Activated CD8-positive, alpha-beta memory T cell treated with anti-CD3 and anti-CD28 coated beads for 48 hours (primary cell): ENCODE measurements around the gene THRSP.
"Not testable (repeated sequence)": the region's sequence is repeated elsewhere in the genome, so short reads cannot be mapped to it uniquely, and the experiment has no call there.

Experiments used
- DNase-seq, 3 experiments: peaks; one replicate each; pipeline ENCODE4 v3.0.0-alpha.2; 2020; ENCODE audit warnings: low read depth in 2 of 3, low spot score in 2 of 3

The THRSP gene, protein sequence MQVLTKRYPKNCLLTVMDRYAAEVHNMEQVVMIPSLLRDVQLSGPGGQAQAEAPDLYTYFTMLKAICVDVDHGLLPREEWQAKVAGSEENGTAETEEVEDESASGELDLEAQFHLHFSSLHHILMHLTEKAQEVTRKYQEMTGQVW

DNA sequence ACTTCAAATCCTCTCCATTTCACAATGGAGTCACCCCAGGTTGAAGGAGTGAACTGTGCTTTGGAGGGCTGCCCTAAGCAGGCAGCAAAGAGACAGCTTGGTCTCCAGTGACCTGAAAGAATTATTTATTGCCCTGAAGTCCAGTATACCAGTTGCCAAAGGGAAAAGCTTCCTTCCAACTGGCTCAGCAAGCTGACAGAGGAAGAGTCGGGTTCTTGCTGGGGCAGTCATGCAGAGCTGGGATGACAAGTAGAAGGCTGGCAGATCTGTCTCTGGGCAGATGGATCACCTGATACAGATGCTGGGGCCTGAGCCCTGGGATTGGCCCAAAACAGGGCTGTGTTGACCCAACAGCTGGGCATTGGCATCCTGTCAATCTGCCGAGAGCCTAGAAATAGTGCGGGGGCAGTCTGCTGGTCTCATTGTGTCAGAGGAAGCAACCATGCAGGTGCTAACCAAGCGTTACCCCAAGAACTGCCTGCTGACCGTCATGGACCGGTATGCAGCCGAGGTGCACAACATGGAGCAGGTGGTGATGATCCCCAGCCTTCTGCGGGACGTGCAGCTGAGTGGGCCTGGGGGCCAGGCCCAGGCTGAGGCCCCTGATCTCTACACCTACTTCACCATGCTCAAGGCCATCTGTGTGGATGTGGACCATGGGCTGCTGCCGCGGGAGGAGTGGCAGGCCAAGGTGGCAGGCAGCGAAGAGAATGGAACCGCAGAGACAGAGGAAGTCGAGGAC, at the start of gene THRSP:
TSS of gene THRSP (plus strand) at position 422 of the 742 bp plus-strand sequence. CDS start at position 443, 21 bp downstream.
- no peak for DNase-seq

DNA sequence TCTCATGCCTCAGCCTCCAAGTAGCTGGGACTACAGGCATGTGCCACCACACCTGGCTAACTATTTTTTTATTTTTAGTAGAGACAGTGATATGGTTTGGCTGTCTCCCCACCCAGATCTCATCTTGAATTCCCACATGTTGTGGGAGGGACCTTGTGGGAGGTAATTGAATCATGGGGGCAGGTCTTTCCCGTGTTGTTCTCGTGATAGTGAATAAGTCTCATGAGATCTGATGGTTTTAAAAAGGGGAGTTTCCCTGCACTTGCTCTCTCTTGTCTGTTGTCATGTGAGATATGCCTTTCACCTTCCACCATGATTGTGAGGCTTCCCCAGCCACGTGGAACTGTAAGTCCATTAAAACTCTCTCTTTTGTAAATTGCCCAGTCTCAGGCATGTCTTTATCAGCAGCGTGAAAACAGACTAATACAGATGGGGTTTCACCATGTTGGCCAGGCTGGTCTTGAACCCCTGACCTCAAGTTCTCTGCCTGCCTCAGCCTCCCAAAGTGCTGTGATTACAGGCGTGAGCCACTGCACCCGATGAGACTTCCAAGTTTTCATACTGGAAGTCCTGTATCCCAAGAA, 48.6 kb upstream of the THRSP start:
- DNase-seq: not testable (repeated sequence)

DNA sequence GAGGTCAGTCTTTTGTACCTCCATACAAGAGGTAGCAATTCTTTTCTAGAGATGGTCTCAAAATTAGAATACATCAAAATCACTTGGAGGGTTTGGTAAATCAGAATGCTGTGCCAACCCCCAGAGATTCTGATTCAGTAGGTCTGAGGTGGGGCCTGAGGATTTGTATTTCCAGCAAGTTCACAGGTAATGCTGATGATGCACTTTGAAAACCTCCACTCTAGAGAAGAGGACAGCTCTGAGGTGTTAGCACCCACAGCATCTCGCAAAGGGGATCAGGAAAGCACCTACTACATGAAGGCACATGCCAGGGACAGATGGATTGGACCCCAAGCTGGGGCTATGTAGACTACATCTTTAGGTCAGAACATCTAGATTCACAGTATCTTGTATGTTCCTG, 47.8 kb upstream of the THRSP start:
- DNase-seq: no peak

DNA sequence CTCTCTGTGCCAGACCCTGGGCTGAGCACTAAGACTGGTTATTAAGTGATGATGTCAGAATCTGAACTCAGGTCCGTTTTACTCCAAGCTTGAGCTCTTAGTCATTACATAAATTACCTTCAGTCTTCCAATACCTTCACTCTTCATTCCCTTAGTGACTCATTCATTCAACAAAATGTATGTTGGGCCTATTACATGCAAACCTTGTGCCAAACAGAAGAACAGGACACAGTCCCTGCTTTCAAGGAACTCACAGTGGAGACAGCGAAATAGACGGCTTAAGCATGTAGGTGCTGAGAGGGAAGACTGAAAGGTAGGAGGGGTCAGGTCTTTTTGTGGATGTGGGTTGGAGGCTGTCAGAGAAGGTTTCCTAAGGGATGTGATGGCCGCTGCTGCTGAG, 43.9 kb upstream of the THRSP start:
- DNase-seq: no peak

DNA sequence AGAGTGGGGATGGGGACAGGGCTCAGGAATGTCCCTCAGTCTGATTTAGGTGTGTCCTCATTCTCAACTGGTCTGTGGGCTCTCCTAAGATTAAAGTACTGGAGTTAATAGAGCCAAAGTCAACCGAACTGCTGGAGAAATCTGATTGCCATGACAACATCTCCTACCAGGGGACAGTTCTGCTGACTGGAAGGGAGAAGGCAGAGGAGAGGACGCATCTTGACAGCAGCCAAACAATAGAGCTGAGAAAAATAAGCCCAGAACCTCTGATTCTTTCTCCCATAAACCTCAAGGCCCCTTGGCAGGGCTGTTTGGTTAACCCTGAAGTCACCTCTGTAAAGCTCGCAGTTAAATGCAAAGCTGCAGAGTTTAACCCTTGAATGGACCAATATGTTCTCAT, 43.4 kb upstream of the THRSP start:
- no peak for DNase-seq

DNA sequence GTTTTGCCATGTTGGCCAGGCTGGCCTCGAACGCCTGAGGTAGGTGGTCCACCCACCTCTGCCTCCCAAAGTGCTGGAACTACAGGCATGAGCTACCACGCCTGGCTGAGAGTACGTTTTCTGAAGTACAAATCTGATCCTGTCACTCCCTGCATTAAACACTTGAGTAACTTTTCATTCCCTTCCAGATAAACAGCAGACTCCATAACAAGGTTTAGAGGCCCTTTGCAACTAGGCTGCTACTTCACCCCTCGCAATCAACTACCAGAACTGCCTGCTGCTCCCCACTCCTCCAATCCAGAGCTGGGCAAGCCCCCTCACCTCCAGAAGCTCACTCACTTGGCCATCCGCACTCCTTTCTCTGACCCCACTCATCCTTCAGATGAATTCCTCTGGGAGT, 42.0 kb upstream of the THRSP start:
- no peak for DNase-seq

DNA sequence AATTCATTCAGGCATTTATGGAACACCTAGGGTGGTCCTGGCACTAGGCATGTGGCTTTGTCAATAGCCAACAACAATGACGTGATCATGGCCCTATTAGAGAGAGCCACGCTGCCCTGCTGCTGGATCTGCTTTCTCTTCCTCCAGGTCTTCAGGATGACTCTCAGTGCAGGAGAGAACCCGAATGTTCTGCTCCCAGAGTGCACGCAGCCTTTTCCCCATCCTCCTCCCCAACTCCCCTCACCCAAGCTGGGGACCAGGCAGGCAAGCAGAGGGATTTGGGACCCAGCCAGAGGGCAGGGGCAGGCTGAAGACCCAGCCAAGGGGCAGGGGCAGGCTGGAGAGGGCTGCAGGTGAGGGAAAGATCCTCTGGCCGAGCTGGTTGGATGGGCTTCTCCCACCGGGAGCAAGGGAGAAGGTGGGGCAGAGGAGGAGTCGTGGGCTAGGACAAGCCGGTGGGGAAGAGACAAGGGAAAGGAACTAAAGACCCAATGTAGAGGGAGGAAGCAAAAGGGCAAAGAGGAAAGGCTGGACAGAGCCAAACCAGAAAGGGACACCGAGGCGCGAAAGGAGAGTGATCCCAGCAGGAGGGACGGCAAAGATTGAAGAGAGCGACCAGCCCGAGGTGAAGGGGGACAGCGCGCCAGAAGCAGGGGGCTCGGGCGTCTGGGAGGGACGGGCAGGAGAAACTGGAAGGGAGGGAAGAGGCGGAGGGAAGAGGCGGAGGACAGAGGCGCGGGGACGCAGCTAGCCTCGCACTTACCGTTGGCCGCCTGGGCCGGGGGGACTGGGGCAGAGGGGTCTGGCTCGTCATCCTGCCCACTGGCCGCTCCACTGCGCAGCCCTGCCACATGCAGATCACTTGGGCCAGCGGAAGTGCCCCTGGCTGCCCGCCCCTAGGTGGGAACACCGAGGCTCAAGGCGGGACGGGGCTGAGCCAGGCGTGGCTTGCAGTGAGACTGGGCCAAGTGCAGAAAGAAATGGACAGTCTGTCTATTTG, 41.0 kb upstream of the THRSP start, which contains the start of gene KCTD14:
TSS of gene KCTD14 (minus strand) at position 880 of the 1,000 bp plus-strand sequence. CDS start at position 853, 27 bp downstream.
- no peak for DNase-seq

DNA sequence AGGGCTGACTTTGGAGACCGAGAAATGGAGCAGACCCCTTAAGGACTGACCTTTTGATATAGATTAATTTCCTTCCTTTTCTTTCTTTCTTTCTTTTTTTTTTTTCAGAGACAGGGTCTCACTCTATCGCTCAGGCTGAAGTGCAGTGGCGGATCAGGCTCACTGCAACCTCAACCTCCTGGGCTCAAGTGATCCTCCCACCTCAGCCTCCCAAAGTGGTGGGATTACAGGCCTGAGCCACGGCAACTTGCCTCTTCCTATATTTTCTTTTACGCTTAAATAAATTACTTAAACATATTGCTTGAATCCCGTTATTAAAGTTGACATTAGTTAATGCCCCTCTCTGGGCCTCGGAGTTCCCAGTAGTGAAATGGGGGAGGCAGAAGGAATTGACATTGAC, 40.2 kb upstream of the THRSP start:
- no peak for DNase-seq

DNA sequence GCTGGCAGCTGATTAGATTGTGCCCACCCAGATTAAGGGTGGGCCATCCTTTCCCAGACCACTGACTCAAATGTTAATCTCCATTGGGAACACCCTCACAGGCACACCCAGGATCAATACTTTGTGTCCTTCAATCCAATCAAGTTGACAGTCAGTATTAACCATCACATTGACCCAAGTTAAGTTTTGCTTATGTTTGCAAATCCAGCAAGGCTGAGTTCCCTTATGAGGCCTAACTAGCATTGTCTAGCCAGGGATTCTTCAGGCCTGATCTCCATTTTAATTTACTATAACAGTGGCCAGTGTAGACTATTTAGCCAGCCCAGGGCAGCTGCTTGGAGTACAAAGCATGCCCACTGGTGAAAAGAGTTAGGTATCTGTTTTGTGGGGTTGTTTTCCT, 38.3 kb upstream of the THRSP start:
- DNase-seq: no peak

DNA sequence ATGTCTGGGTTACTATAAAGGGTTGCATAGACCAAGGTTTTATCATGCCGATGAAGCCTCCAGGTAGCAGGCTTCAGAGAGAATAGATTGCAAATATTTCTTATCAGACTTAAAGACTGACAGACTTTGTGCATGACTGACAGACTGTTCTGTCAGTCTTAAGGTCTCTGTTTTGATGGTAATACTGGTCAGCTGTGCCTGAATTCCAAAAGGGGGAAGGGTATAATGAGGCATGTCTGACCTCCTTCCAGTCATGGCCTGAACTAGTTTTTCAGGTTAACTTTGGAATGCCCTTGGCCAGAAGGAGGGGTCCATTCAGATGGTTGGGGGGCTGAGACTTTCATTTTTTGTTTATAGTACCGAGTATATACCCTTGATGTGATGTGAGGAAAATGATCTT, 35.9 kb upstream of the THRSP start:
- no peak for DNase-seq

DNA sequence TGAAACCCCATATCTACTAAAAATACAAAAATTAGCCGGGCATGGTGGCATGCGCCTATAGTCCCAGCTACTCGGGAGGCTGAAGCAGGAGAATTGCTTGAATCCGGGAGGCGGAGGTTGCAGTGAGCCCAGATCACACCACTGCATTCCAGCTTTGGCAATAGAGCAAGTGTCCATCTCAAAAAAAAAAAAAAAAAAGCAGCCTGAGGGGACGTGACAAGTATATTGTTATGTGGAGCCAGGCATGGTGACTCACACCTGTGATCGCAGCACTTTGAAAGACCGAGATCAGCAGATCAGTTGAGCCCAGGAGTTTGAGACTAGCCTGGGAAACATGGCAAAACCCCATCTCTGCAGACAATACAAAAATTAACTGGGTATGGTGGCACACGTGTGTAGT, 35.2 kb upstream of the THRSP start:
- DNase-seq: not testable (repeated sequence)

DNA sequence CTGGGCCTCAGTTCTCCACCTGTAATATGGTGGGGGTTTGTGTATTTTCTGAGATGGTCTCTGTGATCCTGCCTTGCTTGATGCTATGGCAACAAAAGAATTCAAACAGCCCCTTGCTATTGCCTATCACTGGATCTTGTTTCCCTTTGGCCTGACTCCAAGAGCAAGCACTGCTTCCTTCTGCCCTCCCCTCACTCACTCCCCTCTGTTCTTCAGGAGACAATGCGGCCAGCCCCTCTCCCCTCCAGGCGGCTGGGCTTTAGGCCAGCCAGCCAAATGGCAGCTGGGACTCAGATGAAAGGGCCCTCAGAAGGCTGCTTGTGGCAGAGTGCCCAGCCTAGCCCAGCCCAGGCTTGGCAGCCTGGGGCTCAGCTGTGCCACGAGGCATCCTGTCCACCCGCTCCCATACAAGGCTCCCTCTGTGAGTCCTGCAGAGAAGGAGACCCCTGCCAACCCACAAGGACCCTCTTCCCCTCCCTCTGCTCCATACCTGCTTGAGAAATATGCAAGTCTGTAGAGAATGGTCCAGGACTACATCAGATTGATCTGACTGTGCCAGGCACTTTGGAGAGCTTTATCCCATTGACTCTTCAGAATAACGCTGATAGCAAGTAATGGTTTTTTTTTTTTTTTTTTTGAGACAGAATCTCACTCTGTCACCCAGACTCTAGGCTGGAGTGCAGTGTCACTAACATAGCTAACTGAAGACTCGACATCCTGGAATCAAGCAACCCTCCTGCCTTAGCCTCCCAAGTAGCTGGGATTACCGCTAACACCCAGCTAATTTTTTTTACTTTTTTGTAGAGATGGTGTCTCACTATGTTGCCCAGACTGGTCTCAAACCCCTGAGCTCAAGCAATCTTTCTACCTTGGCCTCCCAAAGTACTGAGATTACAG, 33.0 kb upstream of the THRSP start:
- no peak for DNase-seq

DNA sequence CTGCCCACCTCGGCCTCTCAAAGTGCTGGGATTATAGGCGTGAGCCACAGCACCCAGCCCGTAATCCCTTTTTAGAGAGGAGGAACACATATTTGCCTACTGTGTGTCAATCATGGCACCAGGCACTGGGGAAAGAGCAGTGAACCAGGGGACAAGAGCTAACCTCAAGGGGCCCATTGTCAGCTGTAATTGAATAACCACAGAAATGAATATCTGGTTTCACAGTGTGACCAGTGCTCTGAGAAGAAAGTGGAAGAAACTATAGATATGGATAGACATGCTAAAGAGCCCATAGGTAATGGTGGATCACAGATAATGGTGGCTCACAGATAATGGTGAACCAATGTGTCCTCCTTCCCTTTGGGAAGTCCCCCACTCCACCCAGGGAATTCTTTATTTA, 32.0 kb upstream of the THRSP start:
- no peak for DNase-seq

DNA sequence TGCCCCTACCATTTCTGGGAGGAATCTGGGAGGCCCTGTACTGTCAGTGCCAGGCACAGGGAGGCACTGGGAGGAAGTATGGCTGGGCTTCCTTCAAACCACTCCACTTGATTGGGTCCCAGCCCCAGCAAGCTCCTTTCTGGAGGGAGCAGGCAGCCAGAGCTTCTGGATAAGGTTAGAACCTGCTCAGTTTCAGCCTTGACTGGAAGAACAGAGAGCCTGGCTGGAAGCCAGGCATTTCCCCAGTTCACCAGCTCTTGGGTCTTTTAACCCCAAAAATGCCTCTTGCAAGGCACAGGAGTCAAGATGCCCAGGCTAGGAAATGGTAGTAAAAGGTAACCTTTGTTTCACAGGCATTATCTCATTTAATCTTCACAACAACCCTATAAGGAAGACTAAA, 31.6 kb upstream of the THRSP start:
- no peak for DNase-seq

DNA sequence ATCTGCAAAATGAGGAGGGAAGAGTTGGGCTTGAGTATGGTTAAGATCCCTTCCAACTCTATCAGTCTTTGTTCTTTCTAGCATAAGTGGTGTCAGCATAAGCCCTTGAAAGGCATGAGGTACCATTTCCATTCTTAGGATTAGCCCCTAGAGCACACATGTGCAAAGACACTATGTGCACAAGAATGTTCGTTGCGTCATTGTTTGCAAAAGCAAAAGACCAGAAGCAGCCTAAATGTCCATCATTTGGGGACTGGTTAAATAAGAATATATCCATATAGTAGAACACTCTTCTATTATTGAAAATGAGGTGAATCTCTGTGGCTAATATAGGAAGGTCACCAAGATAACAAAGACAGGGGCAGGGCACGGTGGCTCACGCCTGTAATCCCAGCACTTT, 30.6 kb upstream of the THRSP start:
- DNase-seq: no peak

DNA sequence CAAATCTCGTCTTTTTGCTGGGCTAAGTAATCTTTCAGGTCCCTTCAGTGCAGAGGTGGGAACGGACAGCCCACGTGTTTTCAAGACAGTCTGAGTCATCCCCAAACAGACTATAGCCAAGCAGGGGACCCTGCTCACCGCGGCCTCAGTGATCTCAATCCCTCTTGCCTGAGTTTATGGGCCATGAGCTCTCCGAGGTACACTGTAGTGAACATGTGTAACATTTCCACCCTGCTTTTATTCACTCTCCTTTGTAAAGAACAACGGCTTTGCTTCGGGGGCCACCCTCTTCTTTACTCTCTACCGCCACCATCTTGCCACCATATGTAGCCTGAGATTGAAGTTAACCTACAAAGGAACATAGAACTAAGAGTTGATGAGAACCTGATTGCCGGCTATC, 29.0 kb upstream of the THRSP start:
- DNase-seq: no peak

DNA sequence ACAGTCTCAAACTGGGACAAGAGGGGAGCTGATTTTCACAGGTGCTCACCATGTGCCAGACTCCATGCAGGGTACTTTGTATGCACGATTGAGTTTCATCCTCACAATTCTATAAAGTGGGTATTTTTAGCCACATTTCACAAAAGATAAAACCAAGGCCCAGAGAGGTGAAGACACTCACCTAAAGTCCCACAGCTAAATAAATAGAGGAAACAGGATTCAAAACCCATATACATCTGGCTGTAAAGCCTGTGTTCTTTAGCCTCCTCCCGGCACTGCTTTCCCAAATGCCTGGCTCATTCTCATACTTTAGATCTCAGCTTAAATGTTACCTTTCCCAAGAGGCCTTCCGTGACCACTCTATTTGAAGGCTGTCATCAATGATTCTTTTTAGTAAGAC, 27.3 kb upstream of the THRSP start:
- no peak for DNase-seq

DNA sequence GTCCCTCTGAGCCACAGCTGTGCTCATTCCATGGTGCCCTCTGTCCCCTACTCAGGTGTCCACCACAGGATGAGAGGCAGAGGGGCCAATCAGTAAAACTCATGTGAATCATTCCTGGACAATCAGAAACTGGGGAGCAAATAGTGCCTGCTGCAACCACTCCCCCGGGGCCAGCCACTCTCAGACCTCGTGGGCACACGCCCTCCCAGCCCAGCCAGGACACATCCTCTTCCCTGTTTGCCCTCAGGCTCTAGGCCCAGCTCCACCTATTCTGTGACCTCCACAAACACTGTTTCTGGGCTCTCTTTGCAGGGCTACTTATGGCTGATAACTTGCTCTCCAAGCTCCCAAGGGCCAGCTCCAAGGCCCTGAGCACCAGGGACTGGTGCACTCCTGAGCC, 26.6 kb upstream of the THRSP start:
- DNase-seq: no peak

DNA sequence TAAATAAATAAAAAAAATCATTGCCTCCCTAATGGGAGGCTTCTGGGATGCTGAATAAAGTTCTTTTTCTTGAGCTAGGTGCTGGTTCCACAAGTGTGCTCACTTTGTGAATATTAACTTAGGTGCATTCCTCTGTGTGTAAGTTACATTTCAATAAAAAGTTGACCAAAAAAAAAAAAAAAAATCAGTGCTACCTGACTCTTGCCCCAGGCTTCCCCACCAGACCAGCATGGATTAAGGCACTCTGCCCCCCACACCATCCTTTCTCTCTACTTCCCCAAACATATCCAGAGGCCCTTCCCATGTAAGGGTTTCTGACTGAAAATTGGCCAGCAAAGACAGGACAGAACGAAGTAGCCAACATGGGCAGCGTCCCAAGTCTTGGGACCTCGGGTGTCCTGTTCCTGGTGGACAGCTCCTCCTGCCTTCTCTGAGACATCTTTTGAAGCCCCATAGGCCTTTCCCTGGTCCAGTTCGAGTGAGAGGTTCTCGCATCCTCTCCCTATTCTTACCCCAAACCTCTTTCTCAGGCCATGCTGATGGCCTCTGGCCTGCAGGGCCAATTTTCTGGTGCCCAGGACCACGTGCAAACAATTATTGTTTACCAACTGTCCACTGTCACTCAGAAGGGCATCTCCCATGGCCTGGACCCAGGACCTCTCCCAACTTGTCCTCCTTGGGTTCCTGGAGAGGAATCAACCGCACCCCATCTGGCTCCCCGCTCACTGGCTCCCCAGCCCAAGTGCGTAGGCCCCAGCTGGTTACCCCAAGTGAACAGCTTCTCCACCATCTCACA, 25.6 kb upstream of the THRSP start:
- no peak for DNase-seq
